Adrenal gland (tissue), 5 donors: ENCODE results near the gene C9orf50.

ENCODE experiments used
- POLR2A ChIP-seq, 2 donors: fragments of 450-650 bp; IDR thresholded peaks; one replicate each; pipeline ENCODE4 v1.6.1; 2017; ENCODE audit warnings: antibody characterized with exemption in 2 of 2, mild to moderate bottlenecking in 2 of 2, moderate library complexity in 1 of 2
- TF ChIP-seq, protein P1 (sequence below), 6 experiments: fragments of 450-650 bp in 4 of 6; fragments of 200-600 bp in 2 of 6; sonication (generic) in 1 of 6; IDR thresholded peaks; 1 replicate in 5 of 6; 2 replicates in 1 of 6; pipeline versions ENCODE4 v1.5.1 to v1.8.0; 2016 to 2021; ENCODE audit warnings: antibody characterized with exemption in 6 of 6, mild to moderate bottlenecking in 2 of 6, moderate library complexity in 1 of 6
- donor health status: DM: no; HTN: no; CAD: no.

DNA sequence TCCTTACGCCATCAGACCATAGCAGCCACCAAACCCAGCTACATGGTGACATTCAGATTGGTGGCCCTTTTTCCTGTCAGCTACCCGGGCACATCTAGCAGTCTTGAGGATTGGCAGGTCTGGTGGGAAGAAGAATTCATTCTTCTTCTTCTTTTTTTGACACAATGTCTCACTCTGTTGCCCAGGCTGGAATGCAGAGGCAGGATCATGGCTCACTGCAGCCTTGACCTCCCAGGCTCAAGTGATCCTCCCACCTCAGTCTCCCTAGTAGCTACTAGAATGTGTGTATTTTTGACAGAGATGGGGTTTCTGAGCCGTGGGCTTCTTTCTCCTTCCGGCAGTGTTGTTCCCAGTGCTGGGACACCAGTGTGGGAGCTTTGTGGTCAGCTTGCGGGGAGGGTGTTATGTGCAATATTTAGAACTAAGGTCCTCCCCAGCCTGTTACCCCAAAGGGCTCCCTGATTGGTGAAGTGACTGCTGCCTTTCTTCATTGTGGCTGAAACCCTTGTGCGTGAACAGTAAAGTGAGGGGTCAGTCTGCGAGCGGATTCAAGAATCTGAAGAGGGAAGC is 8.4 kb upstream of the C9orf50 start:
- TF ChIP-seq, protein P1, sequence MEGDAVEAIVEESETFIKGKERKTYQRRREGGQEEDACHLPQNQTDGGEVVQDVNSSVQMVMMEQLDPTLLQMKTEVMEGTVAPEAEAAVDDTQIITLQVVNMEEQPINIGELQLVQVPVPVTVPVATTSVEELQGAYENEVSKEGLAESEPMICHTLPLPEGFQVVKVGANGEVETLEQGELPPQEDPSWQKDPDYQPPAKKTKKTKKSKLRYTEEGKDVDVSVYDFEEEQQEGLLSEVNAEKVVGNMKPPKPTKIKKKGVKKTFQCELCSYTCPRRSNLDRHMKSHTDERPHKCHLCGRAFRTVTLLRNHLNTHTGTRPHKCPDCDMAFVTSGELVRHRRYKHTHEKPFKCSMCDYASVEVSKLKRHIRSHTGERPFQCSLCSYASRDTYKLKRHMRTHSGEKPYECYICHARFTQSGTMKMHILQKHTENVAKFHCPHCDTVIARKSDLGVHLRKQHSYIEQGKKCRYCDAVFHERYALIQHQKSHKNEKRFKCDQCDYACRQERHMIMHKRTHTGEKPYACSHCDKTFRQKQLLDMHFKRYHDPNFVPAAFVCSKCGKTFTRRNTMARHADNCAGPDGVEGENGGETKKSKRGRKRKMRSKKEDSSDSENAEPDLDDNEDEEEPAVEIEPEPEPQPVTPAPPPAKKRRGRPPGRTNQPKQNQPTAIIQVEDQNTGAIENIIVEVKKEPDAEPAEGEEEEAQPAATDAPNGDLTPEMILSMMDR (IDR thresholded peaks at IDR 0.05) = no peak
- TF ChIP-seq POLR2A (IDR thresholded peaks at IDR 0.05) = no peak
